ENCODE results near the gene APRT. TPM values are rescaled to one million over a fixed set of nuclear protein-coding genes. Genes with fewer than 3 reads are reported as not detected.

APRT gene
- total and polyA plus RNA-seq, 2 of the 8 experiments (the other 6 are each of a cell fraction or from before 2014, with no cell fraction given), result 221 to 267 TPM

DNA sequence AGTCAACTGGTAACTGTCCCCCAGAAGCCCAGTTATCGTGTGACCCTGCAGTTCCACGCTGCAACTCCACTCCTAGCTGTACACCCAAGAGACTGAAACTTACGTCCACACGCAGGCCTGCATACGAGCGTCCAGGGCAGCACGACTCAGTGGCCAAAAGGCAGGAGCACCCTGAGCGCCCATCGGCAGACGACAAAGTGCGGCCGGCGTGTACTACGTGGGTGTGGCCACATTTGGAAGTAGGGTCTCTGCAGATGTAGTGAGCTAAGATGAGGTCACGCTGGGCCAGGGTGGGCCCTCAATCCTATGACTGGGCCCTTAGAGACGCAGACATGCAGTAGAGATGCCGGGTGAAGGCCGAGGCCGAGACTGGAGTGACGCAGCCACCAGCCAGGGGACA is 31.5 kb upstream of the APRT start:
- H4K20me1 ChIP-seq (replicated peaks in 1 of 2; ENCODE audit: control insufficient read depth in 1 of 2, insufficient read depth in 2 of 2, low read length in 2 of 2), result peaks cover 0 to 2% of the 10 kb centered on the region in 2 experiments
- DNase-seq (ENCODE audit: low read depth in 1 of 2, low spot score in 2 of 2) (no peak), FAIRE-seq (no peak)
- 93% methylated on average over 20 of the region's 20 CpGs; no CpG with 5 or more reads in 1 of the 2 experiments for WGBS, 2 experiments (ENCODE audit: extremely low coverage in 1 of 2, insufficient coverage in 1 of 2, insufficient read length in 1 of 2, insufficient replicate concordance in 2 of 2, low coverage in 1 of 2, low lambda C conversion rate in 2 of 2, missing lambda C conversion rate in 1 of 2)
- no peak overlapping the region for H4K8ac ChIP-seq (ENCODE audit: extremely low read depth, insufficient read depth, low read length)
- H3K23ac ChIP-seq (ENCODE audit: insufficient read length), result no peak overlapping the region
- no peaks in the 10 kb centered on the region for H3K4me1 ChIP-seq (replicated peaks in 1 of 4; ENCODE audit: control insufficient read depth in 3 of 4, insufficient read depth in 4 of 4, low read length in 3 of 4)
- CTCF ChIA-PET (ENCODE audit: partially characterized antibody), result interaction anchor here (0.6 to 1.2 kb wide), 5 partner anchors 8 to 259 kb away, joined by 3 read pairs; no protein-coding TSS in a partner anchor
- no peak overlapping the region for H3K14ac ChIP-seq (ENCODE audit: insufficient read length)
- no peaks in the 10 kb centered on the region for H3K79me1 ChIP-seq (ENCODE audit: low read depth, low read length)
- no peak overlapping the region for H2AFZ ChIP-seq (ENCODE audit: low read length)
- H3K56ac ChIP-seq (replicated peaks; ENCODE audit: insufficient read length, low read depth, low read length), result no peak overlapping the region
- POLR2A ChIA-PET (ENCODE audit: partially characterized antibody), result interaction anchor here (1.3 kb wide), 1 partner anchor 84 kb away, joined by 3 read pairs; no protein-coding TSS in a partner anchor
- H4K5ac ChIP-seq (ENCODE audit: insufficient read length, low read depth, low read length), result no peak overlapping the region
- no peak overlapping the region for H2BK5ac ChIP-seq (ENCODE audit: low read depth, low read length)
- H3K27me3 ChIP-seq (replicated peaks in 1 of 4; ENCODE audit: control insufficient read depth in 3 of 4, extremely low read depth in 1 of 4, insufficient read depth in 3 of 4, low read length in 3 of 4), result no peaks in the 10 kb centered on the region
- H2AK5ac ChIP-seq (ENCODE audit: low read depth, low read length), result no peak overlapping the region
- H3K36me3 ChIP-seq (ENCODE audit: control insufficient read depth in 2 of 4, insufficient read depth in 4 of 4, low read length in 3 of 4), result peaks cover 0 to 5% (median 0%) of the 10 kb centered on the region in 4 experiments; a peak in 2 of 8 replicates
- H3K4me3 ChIP-seq (ENCODE audit: extremely low read depth in 1 of 4, insufficient read depth in 2 of 4, low read depth in 3 of 4, low read length in 4 of 4), result no peak overlapping the region
- H3K4me2 ChIP-seq (ENCODE audit: insufficient read depth in 1 of 2, low read depth in 2 of 2, low read length in 2 of 2), result no peak overlapping the region
- H2BK120ac ChIP-seq (replicated peaks; ENCODE audit: low read depth, low read length), result no peak overlapping the region
- no peak overlapping the region for H2BK20ac ChIP-seq (ENCODE audit: low read length)
- no peak overlapping the region; a peak in 2 of 7 replicates for H3K9ac ChIP-seq (replicated peaks in 1 of 4; ENCODE audit: extremely low read depth in 1 of 4, low read depth in 3 of 4, low read length in 3 of 4)
- no peak overlapping the region for H3K4ac ChIP-seq (replicated peaks; ENCODE audit: insufficient read length, low read depth, low read length)
- H3K23me2 ChIP-seq (ENCODE audit: low read depth, low read length), result no peaks in the 10 kb centered on the region
- H3K79me2 ChIP-seq (ENCODE audit: control insufficient read depth in 1 of 2, insufficient read depth in 2 of 2, low read length in 2 of 2), result no peaks in the 10 kb centered on the region
- H2BK12ac ChIP-seq (ENCODE audit: low read depth, low read length), result no peak overlapping the region
- H2BK15ac ChIP-seq (ENCODE audit: low read length), result no peak overlapping the region
- no peak overlapping the region for H3K18ac ChIP-seq (ENCODE audit: extremely low read depth, low read length)
- no peak overlapping the region for H4K91ac ChIP-seq (replicated peaks; ENCODE audit: insufficient read length, low read length)
- H3K27ac ChIP-seq (ENCODE audit: low read depth, low read length), result no peak overlapping the region
- no peaks in the 10 kb centered on the region for H3K9me3 ChIP-seq (ENCODE audit: insufficient read depth in 2 of 2, low read depth in 1 of 2, low read length in 1 of 2)
- no peak for TF ChIP-seq SUZ12 (IDR thresholded peaks at IDR 0.05; ENCODE audit: low read length)
- no peak for TF ChIP-seq GTF2F1 (IDR thresholded peaks at IDR 0.05; ENCODE audit: borderline replicate concordance, low read depth, low read length)
- TF ChIP-seq KDM1A (IDR thresholded peaks at IDR 0.05; ENCODE audit: borderline replicate concordance, low read length), result no peak
- TF ChIP-seq CHD1 (IDR thresholded peaks at IDR 0.05; ENCODE audit: low read depth, low read length), result no peak
- TF ChIP-seq RBBP5 (IDR thresholded peaks at IDR 0.05; ENCODE audit: borderline replicate concordance, low read depth, low read length), result no peak
- TF ChIP-seq CEBPB (IDR thresholded peaks at IDR 0.05; ENCODE audit: low read depth, low read length), result no peak
- TF ChIP-seq TAF1 (IDR thresholded peaks at IDR 0.05; ENCODE audit: low read depth, low read length), result no peak
- no peak for TF ChIP-seq EP300 (IDR thresholded peaks at IDR 0.05; ENCODE audit: borderline replicate concordance in 1 of 2, low read depth in 2 of 2, low read length in 2 of 2)
- no peak for TF ChIP-seq MAFK (IDR thresholded peaks at IDR 0.05; ENCODE audit: low read depth, low read length)
- no peak for TF ChIP-seq POU5F1 (IDR thresholded peaks at IDR 0.05; ENCODE audit: low read depth, low read length)
- TF ChIP-seq, protein P1, sequence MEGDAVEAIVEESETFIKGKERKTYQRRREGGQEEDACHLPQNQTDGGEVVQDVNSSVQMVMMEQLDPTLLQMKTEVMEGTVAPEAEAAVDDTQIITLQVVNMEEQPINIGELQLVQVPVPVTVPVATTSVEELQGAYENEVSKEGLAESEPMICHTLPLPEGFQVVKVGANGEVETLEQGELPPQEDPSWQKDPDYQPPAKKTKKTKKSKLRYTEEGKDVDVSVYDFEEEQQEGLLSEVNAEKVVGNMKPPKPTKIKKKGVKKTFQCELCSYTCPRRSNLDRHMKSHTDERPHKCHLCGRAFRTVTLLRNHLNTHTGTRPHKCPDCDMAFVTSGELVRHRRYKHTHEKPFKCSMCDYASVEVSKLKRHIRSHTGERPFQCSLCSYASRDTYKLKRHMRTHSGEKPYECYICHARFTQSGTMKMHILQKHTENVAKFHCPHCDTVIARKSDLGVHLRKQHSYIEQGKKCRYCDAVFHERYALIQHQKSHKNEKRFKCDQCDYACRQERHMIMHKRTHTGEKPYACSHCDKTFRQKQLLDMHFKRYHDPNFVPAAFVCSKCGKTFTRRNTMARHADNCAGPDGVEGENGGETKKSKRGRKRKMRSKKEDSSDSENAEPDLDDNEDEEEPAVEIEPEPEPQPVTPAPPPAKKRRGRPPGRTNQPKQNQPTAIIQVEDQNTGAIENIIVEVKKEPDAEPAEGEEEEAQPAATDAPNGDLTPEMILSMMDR (IDR thresholded peaks at IDR 0.05; ENCODE audit: control extremely low read depth in 1 of 3, insufficient read depth in 1 of 3, low read depth in 1 of 3, low read length in 3 of 3), result no peak
- TF ChIP-seq SIX5 (IDR thresholded peaks at IDR 0.05; ENCODE audit: low read depth, low read length), result no peak

All from H1 (cell line).